Gastroesophageal sphincter (tissue), 3 donors: Measurements from ENCODE around the gene MGAT3.

ENCODE experiments used
- EP300 ChIP-seq: sonication (generic); formaldehyde crosslinking; IDR thresholded peaks from one replicate; pipeline ENCODE4 v1.6.1; 2017; ENCODE audit warnings: antibody characterized with exemption, mild to moderate bottlenecking
- TF ChIP-seq, protein P1 (sequence below), 4 experiments: fragments of 200-600 bp in 2 of 4; fragments of 450-650 bp in 2 of 4; sonication (generic) in 1 of 4; IDR thresholded peaks; one replicate each; pipeline ENCODE4 v1.5.1; 2017 to 2019; ENCODE audit warnings: antibody characterized with exemption in 4 of 4, mild to moderate bottlenecking in 2 of 4, moderate library complexity in 2 of 4

DNA sequence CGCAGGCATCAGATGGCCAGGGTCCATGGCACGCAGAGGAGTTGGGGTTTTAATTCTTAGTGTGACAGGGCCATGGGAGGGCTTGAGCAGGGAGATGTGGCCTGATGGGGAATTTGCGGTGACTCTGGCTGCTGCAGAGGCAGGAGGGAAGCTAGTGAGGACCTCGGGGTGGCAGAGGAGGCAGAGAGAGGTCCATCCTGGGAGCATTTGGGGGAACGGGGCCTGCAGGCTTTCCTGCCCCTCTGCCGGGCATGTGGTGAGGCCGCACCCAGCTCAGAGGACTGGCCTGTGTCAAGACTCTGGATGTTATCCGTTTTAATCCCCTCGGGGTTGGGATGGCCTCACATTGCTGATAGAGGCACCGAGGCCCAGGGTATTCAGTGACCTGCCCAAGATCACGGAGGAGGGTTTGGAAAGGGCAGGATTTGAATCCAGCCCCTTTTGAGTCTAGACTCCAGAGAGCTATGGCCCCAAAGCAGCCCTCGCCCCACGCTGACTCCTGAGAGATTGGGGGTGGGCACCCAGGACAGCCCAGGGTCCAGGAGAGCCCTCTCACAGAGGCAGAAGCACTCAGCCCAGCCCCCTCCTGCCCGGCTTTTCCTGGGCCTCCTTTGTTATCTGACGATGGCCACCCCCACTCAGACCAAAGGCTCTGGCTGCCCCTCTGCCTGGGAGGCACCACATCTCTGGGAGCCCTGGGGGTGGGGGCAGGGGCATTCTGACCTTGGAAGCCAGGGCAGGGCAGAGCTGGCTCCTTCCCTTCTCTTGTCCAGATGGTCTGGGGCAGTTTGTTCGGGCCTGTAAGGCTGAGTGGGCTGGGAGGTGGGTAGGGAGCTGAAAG is 13.9 kb downstream of the MGAT3 start:
- TF ChIP-seq, protein P1, sequence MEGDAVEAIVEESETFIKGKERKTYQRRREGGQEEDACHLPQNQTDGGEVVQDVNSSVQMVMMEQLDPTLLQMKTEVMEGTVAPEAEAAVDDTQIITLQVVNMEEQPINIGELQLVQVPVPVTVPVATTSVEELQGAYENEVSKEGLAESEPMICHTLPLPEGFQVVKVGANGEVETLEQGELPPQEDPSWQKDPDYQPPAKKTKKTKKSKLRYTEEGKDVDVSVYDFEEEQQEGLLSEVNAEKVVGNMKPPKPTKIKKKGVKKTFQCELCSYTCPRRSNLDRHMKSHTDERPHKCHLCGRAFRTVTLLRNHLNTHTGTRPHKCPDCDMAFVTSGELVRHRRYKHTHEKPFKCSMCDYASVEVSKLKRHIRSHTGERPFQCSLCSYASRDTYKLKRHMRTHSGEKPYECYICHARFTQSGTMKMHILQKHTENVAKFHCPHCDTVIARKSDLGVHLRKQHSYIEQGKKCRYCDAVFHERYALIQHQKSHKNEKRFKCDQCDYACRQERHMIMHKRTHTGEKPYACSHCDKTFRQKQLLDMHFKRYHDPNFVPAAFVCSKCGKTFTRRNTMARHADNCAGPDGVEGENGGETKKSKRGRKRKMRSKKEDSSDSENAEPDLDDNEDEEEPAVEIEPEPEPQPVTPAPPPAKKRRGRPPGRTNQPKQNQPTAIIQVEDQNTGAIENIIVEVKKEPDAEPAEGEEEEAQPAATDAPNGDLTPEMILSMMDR (IDR thresholded peaks at IDR 0.05) = no peak
- TF ChIP-seq EP300 = no peak
